ENCODE data around the gene EED. TPM values are rescaled to one million over a fixed set of nuclear protein-coding genes. Genes with fewer than 3 reads are reported as not detected.

The EED gene
- total RNA-seq, 1 donor: 42.7 TPM

DNA sequence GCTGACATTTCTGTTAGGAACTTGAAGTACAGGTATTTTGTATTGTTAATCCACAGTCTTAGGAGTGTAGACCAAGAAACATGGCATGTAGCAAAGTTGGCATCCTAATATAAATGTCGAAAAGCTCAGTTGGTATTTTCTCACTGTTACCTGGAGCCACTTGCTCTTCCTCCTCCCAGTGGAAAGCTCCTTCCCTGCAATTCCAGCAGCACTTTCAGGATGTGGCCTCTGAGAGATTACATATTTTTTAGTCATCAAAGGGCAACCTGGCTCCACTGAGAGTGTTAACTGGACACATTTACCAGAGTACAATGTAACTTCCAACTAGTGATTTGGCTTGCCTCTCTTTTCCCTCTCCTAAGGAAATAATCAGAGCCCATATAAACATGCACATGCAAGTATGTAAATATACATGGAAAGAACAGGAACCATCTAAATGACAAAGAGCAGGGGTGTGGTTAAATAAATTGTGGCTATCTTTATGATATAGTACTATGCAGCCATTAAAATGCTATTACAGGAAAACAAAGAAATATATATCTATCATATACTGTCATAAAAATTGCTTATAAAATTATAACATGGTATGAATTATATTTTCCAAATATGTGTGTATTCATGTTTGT, 14.3 kb upstream of the EED start:
- Histone ChIP-seq H3K4me3 (ENCODE audit: low read length) (no peak overlapping the region), H3K4me1 (ENCODE audit: insufficient read depth, low read length) (no peaks in the 10 kb centered on the region), H3K27me3 (ENCODE audit: insufficient read depth, low read length) (no peaks in the 10 kb centered on the region), H3K9me3 (ENCODE audit: low read depth, low read length) (no peaks in the 10 kb centered on the region)

DNA sequence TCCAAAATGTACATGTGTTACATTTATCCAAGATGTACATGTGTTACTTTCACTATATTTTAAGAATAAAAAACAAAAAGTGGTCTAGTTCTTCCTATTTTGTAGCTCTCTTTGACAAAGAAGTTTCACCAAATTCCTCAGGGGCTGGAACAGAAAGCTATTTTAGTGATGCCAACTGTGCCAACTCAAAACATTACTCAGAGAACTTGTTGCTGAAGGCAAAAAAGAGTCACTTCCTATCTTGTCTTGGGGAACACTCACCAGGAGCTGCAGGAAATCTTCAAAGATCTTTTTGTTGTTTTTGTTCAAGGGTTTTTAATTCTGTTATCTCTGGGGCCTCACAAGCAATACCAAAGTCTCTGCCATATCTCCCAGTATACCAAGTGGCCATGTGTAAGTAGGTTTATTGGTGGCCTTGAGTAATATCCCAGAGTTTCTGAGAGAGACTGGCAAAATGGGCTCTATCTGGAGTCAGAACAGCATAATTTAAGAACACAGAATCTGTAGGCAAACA, 13.6 kb upstream of the EED start:
- H3K4me1 ChIP-seq (ENCODE audit: insufficient read depth, low read length): no peaks in the 10 kb centered on the region
- no peaks in the 10 kb centered on the region for H3K9me3 ChIP-seq (ENCODE audit: low read depth, low read length)
- no peak overlapping the region for H3K4me3 ChIP-seq (ENCODE audit: low read length)
- H3K27me3 ChIP-seq (ENCODE audit: insufficient read depth, low read length): no peaks in the 10 kb centered on the region

DNA sequence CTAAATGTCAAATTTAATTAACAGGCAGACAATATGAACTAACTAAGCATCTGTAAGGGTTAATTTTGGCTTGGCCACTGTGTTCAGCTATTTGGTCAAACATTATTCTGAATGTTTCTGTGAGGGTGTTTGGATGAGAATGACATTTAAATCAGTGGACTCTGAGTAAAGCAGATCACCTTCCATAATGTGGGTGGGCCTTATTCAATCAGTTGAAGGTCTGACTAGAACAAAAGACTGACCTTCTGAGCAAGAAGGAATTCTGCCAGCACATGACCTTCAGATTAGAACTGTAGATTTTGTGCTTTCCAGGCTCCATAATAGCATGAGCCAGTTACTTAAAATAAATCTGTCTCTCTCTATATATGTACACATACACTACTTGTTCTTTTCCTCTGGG, 12.0 kb upstream of the EED start:
- Histone ChIP-seq H3K4me1 (ENCODE audit: insufficient read depth, low read length) (no peaks in the 10 kb centered on the region), H3K9me3 (ENCODE audit: low read depth, low read length) (no peaks in the 10 kb centered on the region), H3K27me3 (ENCODE audit: insufficient read depth, low read length) (no peaks in the 10 kb centered on the region), H3K4me3 (ENCODE audit: low read length) (no peak overlapping the region)

DNA sequence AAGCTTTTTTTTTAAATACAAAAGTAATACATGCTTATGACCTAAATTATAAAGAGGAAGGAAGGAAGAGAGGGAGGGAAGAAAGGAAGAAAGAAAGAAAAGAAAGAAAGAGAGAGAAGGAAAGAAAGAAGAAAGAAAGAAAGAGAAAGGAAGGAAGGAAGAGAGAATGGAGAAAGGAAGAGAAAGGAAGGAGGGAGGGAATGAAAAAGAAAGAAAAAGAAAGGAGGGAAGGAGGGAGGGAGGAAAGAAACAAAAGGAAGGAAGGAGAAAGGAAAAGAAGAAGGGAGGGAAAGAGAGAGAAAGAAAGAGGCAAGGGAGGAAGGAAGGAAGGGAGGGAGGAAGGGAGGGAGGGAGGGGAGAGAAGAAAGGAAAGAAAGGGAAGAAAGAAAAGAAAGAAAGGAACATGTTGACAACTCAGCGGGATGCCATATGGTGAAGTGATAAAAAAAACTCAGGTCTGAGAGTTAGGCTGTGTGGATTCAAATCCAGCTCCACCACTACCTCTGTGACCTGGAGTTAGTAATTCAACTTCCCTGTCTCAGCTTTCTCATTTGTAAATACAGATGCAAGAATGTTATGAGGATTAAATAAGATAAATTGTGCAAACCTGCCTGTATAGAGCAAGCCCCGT, 9.6 kb upstream of the EED start:
- Histone ChIP-seq H3K9me3 (ENCODE audit: low read depth, low read length) (no peaks in the 10 kb centered on the region), H3K4me1 (ENCODE audit: insufficient read depth, low read length) (no peaks in the 10 kb centered on the region), H3K4me3 (ENCODE audit: low read length) (no peak overlapping the region), H3K27me3 (ENCODE audit: insufficient read depth, low read length) (no peaks in the 10 kb centered on the region)

- Histone ChIP-seq H3K4me3 (ENCODE audit: low read length) (no peak overlapping the region), H3K4me1 (ENCODE audit: insufficient read depth, low read length) (no peaks in the 10 kb centered on the region), H3K9me3 (ENCODE audit: low read depth, low read length) (no peaks in the 10 kb centered on the region), H3K27me3 (ENCODE audit: insufficient read depth, low read length) (no peaks in the 10 kb centered on the region)
These were observed 7.2 kb upstream of the EED start for GRCh38 chr11:86237267-86237804.

DNA sequence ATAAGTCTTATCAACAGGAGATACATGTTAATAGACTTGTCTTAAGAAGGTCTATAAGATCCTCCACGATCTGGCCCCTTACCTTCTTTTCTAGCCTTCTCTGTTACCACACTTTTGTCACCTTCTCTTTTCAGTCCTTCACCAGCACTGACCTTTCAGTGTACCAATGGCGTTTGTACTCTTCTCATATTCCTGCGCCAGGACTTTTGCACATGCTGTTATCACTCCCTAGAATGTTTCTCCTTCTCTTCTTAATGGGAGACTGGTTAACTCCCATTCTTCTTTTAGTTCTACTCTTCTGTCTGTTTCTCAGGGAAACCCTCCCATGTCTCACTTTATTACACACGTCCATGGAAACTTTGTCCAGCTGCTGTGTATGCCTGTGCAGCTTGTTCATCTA, 4.4 kb upstream of the EED start:
- no peaks in the 10 kb centered on the region for H3K27me3 ChIP-seq (ENCODE audit: insufficient read depth, low read length)
- H3K4me3 ChIP-seq (ENCODE audit: low read length): no peak overlapping the region
- peaks cover 11% of the 10 kb centered on the region for H3K4me1 ChIP-seq (ENCODE audit: insufficient read depth, low read length)
- H3K9me3 ChIP-seq (ENCODE audit: low read depth, low read length): no peaks in the 10 kb centered on the region

GRCh38 chr11:86241956-86242535, 2.5 kb upstream of the EED start:
- Histone ChIP-seq H3K9me3 (ENCODE audit: low read depth, low read length) (no peaks in the 10 kb centered on the region), H3K4me1 (ENCODE audit: insufficient read depth, low read length) (peaks cover 15% of the 10 kb centered on the region), H3K27me3 (ENCODE audit: insufficient read depth, low read length) (no peaks in the 10 kb centered on the region), H3K4me3 (ENCODE audit: low read length) (no peak overlapping the region)

- Histone ChIP-seq H3K9me3 (ENCODE audit: low read depth, low read length) (no peaks in the 10 kb centered on the region), H3K4me3 (ENCODE audit: low read length) (no peak overlapping the region), H3K27me3 (ENCODE audit: insufficient read depth, low read length) (no peaks in the 10 kb centered on the region), H3K4me1 (ENCODE audit: insufficient read depth, low read length) (peaks cover 23% of the 10 kb centered on the region)
These were observed 1.2 kb upstream of the EED start for GRCh38 chr11:86243396-86243795.

- Histone ChIP-seq H3K27me3 (ENCODE audit: insufficient read depth, low read length) (no peaks in the 10 kb centered on the region), H3K4me3 (ENCODE audit: low read length) (peak overlapping the region; percentile 97), H3K4me1 (ENCODE audit: insufficient read depth, low read length) (peaks cover 27% of the 10 kb centered on the region), H3K9me3 (ENCODE audit: low read depth, low read length) (no peaks in the 10 kb centered on the region)
These were observed 461 bp upstream of the EED start for GRCh38 chr11:86244063-86244521.

GRCh38 chr11:86245369-86246292, 1.1 kb downstream of the EED start:
- no peaks in the 10 kb centered on the region for H3K27me3 ChIP-seq (ENCODE audit: insufficient read depth, low read length)
- peak overlapping the region; percentile 97 for H3K4me3 ChIP-seq (ENCODE audit: low read length)
- H3K9me3 ChIP-seq (ENCODE audit: low read depth, low read length): no peaks in the 10 kb centered on the region
- H3K4me1 ChIP-seq (ENCODE audit: insufficient read depth, low read length): peaks cover 27% of the 10 kb centered on the region

DNA sequence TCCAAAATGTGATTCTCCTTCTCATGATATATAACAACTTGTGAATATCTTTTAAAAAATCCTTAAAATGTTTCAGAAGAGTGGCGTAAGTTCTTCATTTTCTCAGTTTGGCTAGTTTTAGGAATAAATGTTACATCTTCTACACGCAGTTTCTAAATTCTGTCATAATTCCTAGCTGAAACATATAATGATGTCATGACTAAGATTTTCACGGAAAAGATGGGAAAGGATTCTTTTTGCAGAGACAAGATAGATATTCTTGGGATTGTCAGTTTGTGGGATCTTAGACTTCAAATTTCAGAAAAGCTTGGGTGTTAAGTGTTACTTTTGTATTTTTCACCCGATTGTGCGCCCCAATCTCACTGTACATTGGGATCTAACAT, 1.7 kb downstream of the EED start:
- H3K4me3 ChIP-seq (ENCODE audit: low read length): peak overlapping the region; percentile 97
- H3K27me3 ChIP-seq (ENCODE audit: insufficient read depth, low read length): no peaks in the 10 kb centered on the region
- peaks cover 27% of the 10 kb centered on the region for H3K4me1 ChIP-seq (ENCODE audit: insufficient read depth, low read length)
- H3K9me3 ChIP-seq (ENCODE audit: low read depth, low read length): no peaks in the 10 kb centered on the region

DNA sequence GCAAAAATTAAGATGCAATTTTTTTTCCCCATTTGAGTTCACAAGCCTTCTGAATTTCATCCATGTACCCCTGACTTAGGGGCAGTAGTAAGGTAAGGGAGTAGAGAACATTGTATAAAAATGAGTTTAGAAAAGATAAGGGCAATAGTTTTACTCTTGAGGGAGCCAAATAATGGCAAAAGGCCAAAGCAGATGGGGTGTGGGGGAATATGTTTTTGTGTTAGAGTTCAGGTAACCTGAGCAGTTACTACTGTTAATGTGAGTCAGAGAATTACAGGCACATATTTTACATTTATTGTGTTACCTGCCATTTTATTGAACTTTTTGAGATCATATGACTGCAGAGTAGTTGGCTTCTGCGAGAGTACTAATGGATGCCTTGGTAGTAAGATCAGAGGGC, 3.1 kb downstream of the EED start:
- H3K4me1 ChIP-seq (ENCODE audit: insufficient read depth, low read length): peaks cover 27% of the 10 kb centered on the region
- H3K4me3 ChIP-seq (ENCODE audit: low read length): no peak overlapping the region
- no peaks in the 10 kb centered on the region for H3K27me3 ChIP-seq (ENCODE audit: insufficient read depth, low read length)
- H3K9me3 ChIP-seq (ENCODE audit: low read depth, low read length): no peaks in the 10 kb centered on the region

DNA sequence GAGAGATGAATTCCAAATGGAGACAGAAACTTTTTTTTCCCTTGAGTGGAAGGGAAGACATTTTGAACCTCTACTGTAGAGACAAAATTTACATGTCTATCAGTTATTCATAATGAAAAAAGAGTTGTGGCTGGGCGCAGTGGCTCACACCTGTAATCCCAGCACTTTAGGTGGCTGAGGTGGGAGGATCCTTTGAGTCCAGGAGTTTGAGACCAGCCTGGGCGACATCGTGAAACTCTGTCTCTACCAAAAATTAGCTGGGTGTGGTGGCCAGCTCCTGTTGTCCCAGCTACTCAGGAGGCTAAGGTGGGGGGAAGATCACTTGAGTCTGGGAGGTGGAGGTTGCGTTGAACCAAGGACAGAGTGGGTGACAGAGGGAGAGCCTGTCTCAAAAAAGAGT, 4.1 kb downstream of the EED start:
- H3K9me3 ChIP-seq (ENCODE audit: low read depth, low read length): no peaks in the 10 kb centered on the region
- no peak overlapping the region for H3K4me3 ChIP-seq (ENCODE audit: low read length)
- peaks cover 21% of the 10 kb centered on the region for H3K4me1 ChIP-seq (ENCODE audit: insufficient read depth, low read length)
- H3K27me3 ChIP-seq (ENCODE audit: insufficient read depth, low read length): no peaks in the 10 kb centered on the region

DNA sequence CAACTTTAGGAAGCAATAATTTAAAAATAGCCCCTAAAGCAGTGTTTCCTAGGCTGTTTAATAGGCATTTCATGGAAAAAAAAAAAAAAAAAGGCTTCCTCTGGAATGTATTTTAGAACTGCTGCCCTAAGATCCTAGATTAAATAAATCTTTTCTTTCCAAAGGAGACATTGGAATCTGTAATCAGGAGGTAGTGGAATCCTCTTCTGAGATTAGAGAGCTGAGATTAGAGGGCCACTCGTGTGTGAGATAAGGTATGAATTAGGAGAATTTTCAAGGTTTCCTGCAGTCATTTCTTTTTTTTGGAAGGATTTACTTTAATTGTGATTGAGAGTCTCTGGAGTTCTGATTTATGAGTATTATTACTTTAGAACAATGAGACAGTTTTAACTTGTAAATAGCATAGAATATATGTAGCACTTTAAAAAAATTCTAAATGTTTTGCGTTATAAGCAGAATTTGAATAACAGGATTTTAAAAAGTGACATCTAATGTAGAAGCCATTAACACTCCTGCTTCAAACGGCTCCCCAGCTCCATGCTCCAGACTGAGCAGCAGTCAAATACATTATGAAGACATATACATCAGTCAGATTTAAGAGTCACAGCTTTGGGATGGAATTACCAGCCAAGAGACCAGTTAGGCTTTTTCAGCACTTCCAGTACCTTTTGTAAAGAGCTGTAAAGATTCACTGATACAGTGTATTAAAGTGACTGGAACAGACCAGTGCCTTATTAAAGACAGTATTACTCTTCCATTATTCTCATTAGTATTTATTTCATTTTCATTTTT, 5.0 kb downstream of the EED start:
- Histone ChIP-seq H3K4me1 (ENCODE audit: insufficient read depth, low read length) (peaks cover 15% of the 10 kb centered on the region), H3K9me3 (ENCODE audit: low read depth, low read length) (no peaks in the 10 kb centered on the region), H3K4me3 (ENCODE audit: low read length) (no peak overlapping the region), H3K27me3 (ENCODE audit: insufficient read depth, low read length) (no peaks in the 10 kb centered on the region)

Measured in mononuclear cell (primary cell).